ENCODE data around the gene TALDO1. TPM values are rescaled to one million over a fixed set of nuclear protein-coding genes. Genes with fewer than 3 reads are reported as not detected.

TALDO1 gene
- total and polyA plus RNA-seq, 3 experiments from 2014 or later = 184 to 246 (median 245) TPM

GRCh38 chr11:812390-812789 lies 65.1 kb downstream of the TALDO1 start:
- H3K27me3 Mint-ChIP-seq = no peaks in the 10 kb centered on the region
- CTCF ChIA-PET = interaction anchor here (1.0 kb wide), 1 partner anchor 16 kb away, joined by 3 read pairs; no protein-coding TSS in a partner anchor

DNA sequence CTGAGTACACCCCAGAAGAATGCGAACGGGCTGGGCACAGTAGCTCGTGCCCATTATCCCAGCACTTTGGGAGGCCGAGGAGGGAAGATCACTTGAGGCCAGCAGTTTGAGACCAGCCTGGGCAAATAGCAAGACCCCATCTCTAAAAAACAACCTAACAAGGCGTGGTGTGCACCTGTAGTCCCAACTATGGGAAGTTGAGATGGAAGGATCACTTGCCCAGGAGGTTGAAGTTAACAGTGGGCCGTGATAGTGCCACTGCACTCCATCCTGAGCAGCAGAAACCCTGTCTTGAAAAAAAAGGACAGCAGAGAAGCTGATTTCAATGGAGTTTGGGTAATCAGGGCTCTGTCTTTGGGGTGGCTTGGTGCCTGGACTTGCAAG lies 65.8 kb downstream of the TALDO1 start:
- no peak overlapping the region for H3K4me3 ChIP-seq (ENCODE audit: low read length)
- no peaks in the 10 kb centered on the region for H3K9me3 ChIP-seq (ENCODE audit: low read length)
- POLR2A ChIA-PET = no interaction called here
- H3K9me3 Mint-ChIP-seq = no peaks in the 10 kb centered on the region
- peaks cover 0 to 38% (median 2%) of the 10 kb centered on the region in 3 donors for H3K36me3 Mint-ChIP-seq
- no peaks in the 10 kb centered on the region for H3K27me3 Mint-ChIP-seq
- peak overlapping the region in 1 of 7 donors; percentile 100 for H3K4me3 Mint-ChIP-seq
- peak overlapping the region in 3 of 8 donors; percentile 43 to 100 (median 84) for H3K27ac Mint-ChIP-seq
- no peak overlapping the region for H3K27ac ChIP-seq (ENCODE audit: low read depth, low read length)
- no peaks in the 10 kb centered on the region for H3K27me3 ChIP-seq (ENCODE audit: insufficient read depth, low read length, poor library complexity, severe bottlenecking)
- CTCF ChIA-PET = no interaction called here
- H3K4me1 Mint-ChIP-seq = peaks cover 26 to 40% (median 30%) of the 10 kb centered on the region in 3 donors
- DNase-seq = no peak
- H3K4me1 ChIP-seq (ENCODE audit: insufficient read depth, low read length) = peaks cover 26% of the 10 kb centered on the region
- peaks cover 20% of the 10 kb centered on the region for H3K36me3 ChIP-seq (ENCODE audit: insufficient read depth, low read length)

More at GRCh38 chr11:812390-812789, 65.1 kb downstream of the TALDO1 start:
- POLR2A ChIA-PET = no interaction called here
- Histone ChIP-seq H3K4me1 (ENCODE audit: insufficient read depth, low read length) (peaks cover 26% of the 10 kb centered on the region), H3K9me3 (ENCODE audit: low read length) (no peaks in the 10 kb centered on the region), H3K36me3 (ENCODE audit: insufficient read depth, low read length) (peaks cover 20% of the 10 kb centered on the region), H3K27me3 (ENCODE audit: insufficient read depth, low read length, poor library complexity, severe bottlenecking) (no peaks in the 10 kb centered on the region), H3K27ac (ENCODE audit: low read depth, low read length) (no peak overlapping the region), H3K4me3 (ENCODE audit: low read length) (no peak overlapping the region)
- peak overlapping the region in 5 of 8 donors; percentile 63 to 100 (median 84) for H3K27ac Mint-ChIP-seq
- H3K36me3 Mint-ChIP-seq = peaks cover 0 to 38% (median 2%) of the 10 kb centered on the region in 3 donors
- peak overlapping the region in 3 of 7 donors; percentile 24 to 100 (median 52) for H3K4me3 Mint-ChIP-seq
- H3K4me1 Mint-ChIP-seq = peaks cover 30 to 44% (median 34%) of the 10 kb centered on the region in 3 donors
- H3K9me3 Mint-ChIP-seq = no peaks in the 10 kb centered on the region
- DNase-seq = no peak

- H3K27me3 Mint-ChIP-seq = no peaks in the 10 kb centered on the region
- peaks cover 25 to 37% (median 25%) of the 10 kb centered on the region in 3 donors for H3K4me1 Mint-ChIP-seq
- Histone ChIP-seq H3K36me3 (ENCODE audit: insufficient read depth, low read length) (peaks cover 20% of the 10 kb centered on the region), H3K9me3 (ENCODE audit: low read length) (no peaks in the 10 kb centered on the region), H3K4me3 (ENCODE audit: low read length) (no peak overlapping the region), H3K27ac (ENCODE audit: low read depth, low read length) (no peak overlapping the region), H3K27me3 (ENCODE audit: insufficient read depth, low read length, poor library complexity, severe bottlenecking) (no peaks in the 10 kb centered on the region), H3K4me1 (ENCODE audit: insufficient read depth, low read length) (peaks cover 23% of the 10 kb centered on the region)
- POLR2A ChIA-PET = no interaction called here
- H3K9me3 Mint-ChIP-seq = no peaks in the 10 kb centered on the region
- no peak for DNase-seq
- CTCF ChIA-PET = no interaction called here
- peak overlapping the region in 1 of 7 donors; percentile 67 for H3K4me3 Mint-ChIP-seq
- peaks cover 0 to 38% (median 2%) of the 10 kb centered on the region in 3 donors for H3K36me3 Mint-ChIP-seq
- H3K27ac Mint-ChIP-seq = peak overlapping the region in 1 of 8 donors; percentile 50
Measured at GRCh38 chr11:813456-814096, 66.3 kb downstream of the TALDO1 start.

Other genes with a start within 250 kb of the TALDO1 start
- gene RNH1, start 240.2 kb upstream of the TALDO1 start, total RNA-seq = 100 to 1,000 TPM; 118 to 125 TPM
- gene RNH1, start 240.2 kb upstream of the TALDO1 start, polyA plus RNA-seq = 183 TPM
- 10 to 100 TPM; 86.9 to 91.5 TPM for gene HRAS, start 211.9 kb upstream of the TALDO1 start, total RNA-seq
- 22.5 TPM for gene HRAS, start 211.9 kb upstream of the TALDO1 start, polyA plus RNA-seq
- gene LRRC56, start 209.9 kb upstream of the TALDO1 start, total RNA-seq = 1 to 10 TPM; 1.8 to 2.1 TPM
- gene LRRC56, start 209.9 kb upstream of the TALDO1 start, polyA plus RNA-seq = 0.81 TPM
- gene LMNTD2, start 186.7 kb upstream of the TALDO1 start, total RNA-seq = 1 to 10 TPM; 1.2 to 2.4 TPM
- 1.1 TPM for gene LMNTD2, start 186.7 kb upstream of the TALDO1 start, polyA plus RNA-seq
- gene RASSF7, start 186.5 kb upstream of the TALDO1 start, total RNA-seq = 10 to 100 TPM; 20.4 to 20.7 TPM
- 39.7 TPM for gene RASSF7, start 186.5 kb upstream of the TALDO1 start, polyA plus RNA-seq
- gene PHRF1, start 171.0 kb upstream of the TALDO1 start, total RNA-seq = 10 to 100 TPM; 47.3 to 49.8 TPM
- 17.7 TPM for gene PHRF1, start 171.0 kb upstream of the TALDO1 start, polyA plus RNA-seq
- gene IRF7, start 131.5 kb upstream of the TALDO1 start, total RNA-seq = 10 to 100 TPM; 16.4 to 18.0 TPM
- gene IRF7, start 131.5 kb upstream of the TALDO1 start, polyA plus RNA-seq = 38.6 TPM
- gene CDHR5, start 122.5 kb upstream of the TALDO1 start, total RNA-seq = not detected
- not detected for gene CDHR5, start 122.5 kb upstream of the TALDO1 start, polyA plus RNA-seq
- gene SCT, start 120.3 kb upstream of the TALDO1 start, total RNA-seq = not detected
- gene SCT, start 120.3 kb upstream of the TALDO1 start, polyA plus RNA-seq = not detected
- gene DRD4, start 110.2 kb upstream of the TALDO1 start, total RNA-seq = under 1 TPM; 0.22 to 0.31 TPM
- gene DRD4, start 110.2 kb upstream of the TALDO1 start, polyA plus RNA-seq = not detected
- 10 to 100 TPM; 52.1 to 54.6 TPM for gene DEAF1, start 52.2 kb upstream of the TALDO1 start, total RNA-seq
- 36.3 TPM for gene DEAF1, start 52.2 kb upstream of the TALDO1 start, polyA plus RNA-seq
- gene TMEM80, start 51.6 kb upstream of the TALDO1 start, total RNA-seq = 10 to 100 TPM; 10.3 to 13.4 TPM
- 27.8 TPM for gene TMEM80, start 51.6 kb upstream of the TALDO1 start, polyA plus RNA-seq
- gene EPS8L2, start 41.2 kb upstream of the TALDO1 start, total RNA-seq = 1 to 10 TPM; 7.0 to 7.8 TPM
- gene EPS8L2, start 41.2 kb upstream of the TALDO1 start, polyA plus RNA-seq = 22.9 TPM
- gene GATD1, start 30.0 kb downstream of the TALDO1 start, total RNA-seq = 10 to 100 TPM; 53.0 to 56.3 TPM
- gene GATD1, start 30.0 kb downstream of the TALDO1 start, polyA plus RNA-seq = 12.9 TPM
- gene CEND1, start 42.6 kb downstream of the TALDO1 start, total RNA-seq = 1 to 10 TPM; 2.1 to 2.6 TPM
- gene CEND1, start 42.6 kb downstream of the TALDO1 start, polyA plus RNA-seq = 0.13 TPM
- 10 to 100 TPM; 73.6 to 77.0 TPM for gene SLC25A22, start 50.8 kb downstream of the TALDO1 start, total RNA-seq
- 14.1 TPM for gene SLC25A22, start 50.8 kb downstream of the TALDO1 start, polyA plus RNA-seq
- gene PIDD1, start 57.8 kb downstream of the TALDO1 start, total RNA-seq = 10 to 100 TPM; 30.5 to 34.5 TPM
- 4.6 TPM for gene PIDD1, start 57.8 kb downstream of the TALDO1 start, polyA plus RNA-seq
- gene RPLP2, start 62.5 kb downstream of the TALDO1 start, total RNA-seq = 1,000 to 10,000 TPM; 2,769 to 2,922 TPM
- gene RPLP2, start 62.5 kb downstream of the TALDO1 start, polyA plus RNA-seq = 3,158 TPM
- 10 to 100 TPM; 49.8 to 53.0 TPM for gene PNPLA2, start 71.5 kb downstream of the TALDO1 start, total RNA-seq
- gene PNPLA2, start 71.5 kb downstream of the TALDO1 start, polyA plus RNA-seq = 41.5 TPM
- 1 to 10 TPM; 2.4 to 3.6 TPM for gene CRACR2B, start 80.5 kb downstream of the TALDO1 start, total RNA-seq
- not detected for gene CRACR2B, start 80.5 kb downstream of the TALDO1 start, polyA plus RNA-seq
- gene CD151, start 85.5 kb downstream of the TALDO1 start, total RNA-seq = 10 to 100 TPM; 61.2 to 65.5 TPM
- 19.6 TPM for gene CD151, start 85.5 kb downstream of the TALDO1 start, polyA plus RNA-seq
- gene POLR2L, start 95.1 kb downstream of the TALDO1 start, total RNA-seq = 100 to 1,000 TPM; 178 to 182 TPM
- 114 TPM for gene POLR2L, start 95.1 kb downstream of the TALDO1 start, polyA plus RNA-seq
- gene TSPAN4, start 95.4 kb downstream of the TALDO1 start, total RNA-seq = 1 to 10 TPM; 8.8 to 9.4 TPM
- gene TSPAN4, start 95.4 kb downstream of the TALDO1 start, polyA plus RNA-seq = 4.4 TPM
- gene CHID1, start 163.3 kb downstream of the TALDO1 start, total RNA-seq = 10 to 100 TPM; 87.2 to 94.1 TPM
- 57.1 TPM for gene CHID1, start 163.3 kb downstream of the TALDO1 start, polyA plus RNA-seq
- 10 to 100 TPM; 38.8 to 42.8 TPM for gene AP2A2, start 178.4 kb downstream of the TALDO1 start, total RNA-seq
- 13.9 TPM for gene AP2A2, start 178.4 kb downstream of the TALDO1 start, polyA plus RNA-seq